Spinal cord (tissue), 4 donors: Measurements from ENCODE around the gene AIP. TPM values are rescaled to one million over a fixed set of nuclear protein-coding genes. Genes with fewer than 3 reads are reported as not detected.

ENCODE experiments used
- polyA plus RNA-seq, 2 donors: library from polyadenylated mRNA; unstranded; fragments of 120-200 nt; gene quantifications; one replicate each; pipeline ENCODE4 v1.2.1, GENCODE V29; 2013; ENCODE audit not compliant: insufficient read length in 2 of 2
- small RNA-seq: library from RNA; depleted of rRNA; stranded (forward); fragments of <200 nt; gene quantifications from one replicate; pipeline ENCODE3, GENCODE V24; 2014; ENCODE audit warnings: low replicate concordance
- total RNA-seq, 2 donors: library from RNA; depleted of rRNA in 1 of 2; stranded (reverse); fragments of 120-200 nt in 1 of 2; fragments of >200 nt in 1 of 2; gene quantifications; one replicate each; pipeline versions ENCODE4 v1.2.3 to v1.2.4, GENCODE V29; 2013 to 2014

AIP gene
- total and polyA plus RNA-seq, 4 donors = 47.0 to 77.4 (median 65.1) TPM

Small RNA genes lying within 50 kb of the gene (small RNA-seq; reads per million reads assigned to genes)
- gene MIR6752 = 0.06 reads per million

Other genes with a start within 250 kb of the AIP start
- 10 to 100 TPM; 44.6 to 44.9 TPM for gene GRK2, start 216.6 kb upstream of the AIP start, total RNA-seq
- gene GRK2, start 216.6 kb upstream of the AIP start, polyA plus RNA-seq = 100 to 1,000 TPM; 107 to 125 TPM
- gene ANKRD13D, start 193.7 kb upstream of the AIP start, total RNA-seq = 10 to 100 TPM; 42.8 to 44.9 TPM
- 100 to 1,000 TPM in 1 of 2 donors, 10 to 100 TPM in 1; 77.3 to 115 TPM for gene ANKRD13D, start 193.7 kb upstream of the AIP start, polyA plus RNA-seq
- gene SSH3, start 179.5 kb upstream of the AIP start, total RNA-seq = 10 to 100 TPM in 1 of 2 donors, 1 to 10 TPM in 1; 7.1 to 14.7 TPM
- 10 to 100 TPM; 14.2 to 21.5 TPM for gene SSH3, start 179.5 kb upstream of the AIP start, polyA plus RNA-seq
- 10 to 100 TPM in 1 of 2 donors, 1 to 10 TPM in 1; 7.8 to 33.2 TPM for gene POLD4, start 129.5 kb upstream of the AIP start, total RNA-seq
- 10 to 100 TPM; 18.0 to 34.8 TPM for gene POLD4, start 129.5 kb upstream of the AIP start, polyA plus RNA-seq
- under 1 TPM; 0.50 to 0.72 TPM for gene CLCF1, start 109.4 kb upstream of the AIP start, total RNA-seq
- 1 to 10 TPM; 1.5 to 3.3 TPM for gene CLCF1, start 109.4 kb upstream of the AIP start, polyA plus RNA-seq
- 10 to 100 TPM; 10.4 to 20.9 TPM for gene RAD9A, start 91.0 kb upstream of the AIP start, total RNA-seq
- 10 to 100 TPM; 31.4 to 43.5 TPM for gene RAD9A, start 91.0 kb upstream of the AIP start, polyA plus RNA-seq
- gene PPP1CA, start 81.2 kb upstream of the AIP start, total RNA-seq = 100 to 1,000 TPM in 1 of 2 donors, 10 to 100 TPM in 1; 81.2 to 130 TPM
- gene PPP1CA, start 81.2 kb upstream of the AIP start, polyA plus RNA-seq = 100 to 1,000 TPM; 115 to 119 TPM
- 1 to 10 TPM in 1 of 2 donors, under 1 TPM in 1; 0.83 to 1.9 TPM for gene TBC1D10C, start 78.9 kb upstream of the AIP start, total RNA-seq
- gene TBC1D10C, start 78.9 kb upstream of the AIP start, polyA plus RNA-seq = 1 to 10 TPM; 2.1 to 5.7 TPM
- 10 to 100 TPM in 1 of 2 donors, 1 to 10 TPM in 1; 8.6 to 17.1 TPM for gene CARNS1, start 67.3 kb upstream of the AIP start, total RNA-seq
- gene CARNS1, start 67.3 kb upstream of the AIP start, polyA plus RNA-seq = 10 to 100 TPM; 34.2 to 38.6 TPM
- 10 to 100 TPM; 14.2 to 35.4 TPM for gene RPS6KB2, start 54.5 kb upstream of the AIP start, total RNA-seq
- gene RPS6KB2, start 54.5 kb upstream of the AIP start, polyA plus RNA-seq = 10 to 100 TPM; 38.3 to 46.7 TPM
- gene PTPRCAP, start 45.3 kb upstream of the AIP start, total RNA-seq = 1 to 10 TPM in 1 of 2 donors, under 1 TPM in 1; 0.40 to 1.6 TPM
- 1 to 10 TPM; 1.9 to 3.0 TPM for gene PTPRCAP, start 45.3 kb upstream of the AIP start, polyA plus RNA-seq
- gene CORO1B, start 39.5 kb upstream of the AIP start, total RNA-seq = 10 to 100 TPM; 27.8 to 64.1 TPM
- 10 to 100 TPM; 57.7 to 58.2 TPM for gene CORO1B, start 39.5 kb upstream of the AIP start, polyA plus RNA-seq
- not detected for gene GPR152, start 30.3 kb upstream of the AIP start, total RNA-seq
- not detected for gene GPR152, start 30.3 kb upstream of the AIP start, polyA plus RNA-seq
- under 1 TPM; 0.30 to 0.39 TPM for gene CABP4, start 27.7 kb upstream of the AIP start, total RNA-seq
- under 1 TPM; 0.53 to 0.67 TPM for gene CABP4, start 27.7 kb upstream of the AIP start, polyA plus RNA-seq
- 10 to 100 TPM; 14.9 to 19.7 TPM for gene TMEM134, start 13.8 kb upstream of the AIP start, total RNA-seq
- 10 to 100 TPM; 48.8 to 69.0 TPM for gene TMEM134, start 13.8 kb upstream of the AIP start, polyA plus RNA-seq
- 10 to 100 TPM; 34.0 to 48.6 TPM for gene PITPNM1, start 22.3 kb downstream of the AIP start, total RNA-seq
- gene PITPNM1, start 22.3 kb downstream of the AIP start, polyA plus RNA-seq = 100 to 1,000 TPM; 101 to 118 TPM
- gene CDK2AP2, start 25.1 kb downstream of the AIP start, total RNA-seq = 10 to 100 TPM in 1 of 2 donors, 1 to 10 TPM in 1; 8.7 to 27.5 TPM
- 10 to 100 TPM; 51.1 to 53.2 TPM for gene CDK2AP2, start 25.1 kb downstream of the AIP start, polyA plus RNA-seq
- under 1 TPM in 1 of 2 donors, not detected in 1; 0.22 TPM for gene CABP2, start 40.4 kb downstream of the AIP start, total RNA-seq
- gene CABP2, start 40.4 kb downstream of the AIP start, polyA plus RNA-seq = not detected
- 100 to 1,000 TPM; 241 to 756 TPM for gene GSTP1, start 100.8 kb downstream of the AIP start, total RNA-seq
- 100 to 1,000 TPM; 445 to 502 TPM for gene GSTP1, start 100.8 kb downstream of the AIP start, polyA plus RNA-seq
- 100 to 1,000 TPM; 144 to 219 TPM for gene NDUFV1, start 123.9 kb downstream of the AIP start, total RNA-seq
- 100 to 1,000 TPM; 243 to 292 TPM for gene NDUFV1, start 123.9 kb downstream of the AIP start, polyA plus RNA-seq
- gene NUDT8, start 146.9 kb downstream of the AIP start, total RNA-seq = 1 to 10 TPM; 2.6 to 6.8 TPM
- gene NUDT8, start 146.9 kb downstream of the AIP start, polyA plus RNA-seq = 1 to 10 TPM; 6.2 to 6.6 TPM
- gene TBX10, start 156.7 kb downstream of the AIP start, total RNA-seq = not detected
- gene TBX10, start 156.7 kb downstream of the AIP start, polyA plus RNA-seq = not detected
- gene ACY3, start 167.7 kb downstream of the AIP start, total RNA-seq = 1 to 10 TPM in 1 of 2 donors, under 1 TPM in 1; 0.79 to 3.5 TPM
- gene ACY3, start 167.7 kb downstream of the AIP start, polyA plus RNA-seq = 1 to 10 TPM; 2.3 to 6.0 TPM
- not detected for gene ALDH3B2, start 191.6 kb downstream of the AIP start, total RNA-seq
- gene ALDH3B2, start 191.6 kb downstream of the AIP start, polyA plus RNA-seq = not detected